ENCODE results near the gene SNX9. TPM values are rescaled to one million over a fixed set of nuclear protein-coding genes. Genes with fewer than 3 reads are reported as not detected.

SNX9 gene
- total and polyA plus RNA-seq, 10 of the 15 experiments (the other 5 are each of a cell fraction or from before 2014, with no cell fraction given): 0.03 to 2.0 (median 0.37) TPM

- 46% methylated on average over 4 of the region's 4 CpGs for WGBS (ENCODE audit: insufficient coverage, insufficient replicate concordance, low lambda C conversion rate, missing lambda C conversion rate)
- ATAC-seq (no peak), DNase-seq (ENCODE audit: low read depth, low spot score) (no peak), FAIRE-seq (no peak)
- SMC1A ChIA-PET (ENCODE audit: uncharacterized antibody, unreplicated experiment): interaction anchor here (1.2 kb wide), 1 partner anchor 15 kb away, joined by 3 read pairs; no protein-coding TSS in a partner anchor
- intact Hi-C loops (cut with micrococcal nuclease; ENCODE audit: unreplicated experiment): no loop called here
- no peaks in the 10 kb centered on the region for H3K79me2 ChIP-seq (ENCODE audit: control insufficient read depth, insufficient read depth, low read length)
- no peak overlapping the region for H3K4me2 ChIP-seq (ENCODE audit: control insufficient read depth, insufficient read depth)
- TF ChIP-seq TCF12 (IDR thresholded peaks at IDR 0.05; ENCODE audit: low read depth, low read length): peak; percentile 70; the same call in 1 of the 2 replicates
- TF ChIP-seq YBX1 (IDR thresholded peaks at IDR 0.05): no peak
- no peak for TF ChIP-seq BCLAF1 (IDR thresholded peaks at IDR 0.05)
- in situ Hi-C loops (cut with MboI): no loop called here
- no TSS peak for BruUV-seq (replicated peaks)
- H3K9me3 ChIP-seq (replicated peaks; ENCODE audit: control insufficient read depth, insufficient read depth, low read length): no peaks in the 10 kb centered on the region
- no peak overlapping the region for H3K4me3 ChIP-seq
- H2AFZ ChIP-seq (ENCODE audit: control insufficient read depth, low read depth, low read length): no peak overlapping the region
- H3K9ac ChIP-seq (ENCODE audit: control insufficient read depth, insufficient read depth, low read length): no peak overlapping the region
- H3K27ac ChIP-seq (ENCODE audit: control insufficient read depth, insufficient read depth): no peak overlapping the region
- CTCF ChIA-PET: interaction anchor here (6.0 kb wide), 1 partner anchor 14 kb away, joined by 26 read pairs; no protein-coding TSS in a partner anchor
- no peaks in the 10 kb centered on the region for H4K20me1 ChIP-seq (ENCODE audit: control insufficient read depth, insufficient read depth)
- no peaks in the 10 kb centered on the region for H3K36me3 ChIP-seq (ENCODE audit: control insufficient read depth in 2 of 2, insufficient read depth in 2 of 2, low read length in 1 of 2)
- POLR2A ChIA-PET: no interaction called here
- RAD21 ChIA-PET (ENCODE audit: unreplicated experiment): no interaction called here
- no peaks in the 10 kb centered on the region for H3K4me1 ChIP-seq (ENCODE audit: control insufficient read depth, insufficient read depth, low read length)
- peaks cover 2% of the 10 kb centered on the region in 2 experiments; a peak in 3 of 4 replicates for H3K27me3 ChIP-seq (replicated peaks in 1 of 2; ENCODE audit: control insufficient read depth in 2 of 2, insufficient read depth in 2 of 2, low read length in 1 of 2)
Measured at GRCh38 chr6:157887892-157888291, 64.8 kb downstream of the SNX9 start.
